Measurements from ENCODE around the gene PKNOX1.

PKNOX1 gene

GRCh38 chr21:43015906-43016540 is 41.7 kb downstream of the PKNOX1 start (continued):
- no peak for TF ChIP-seq CSRNP3 (CRISPR knock-in tag; IDR thresholded peaks at IDR 0.05)
- TF ChIP-seq RARB (CRISPR knock-in tag; IDR thresholded peaks at IDR 0.05) = no peak
- no peak for TF ChIP-seq ZNF565 (CRISPR knock-in tag; conservative IDR thresholded peaks at IDR 0.05; ENCODE audit: low read depth)
- no peak for TF ChIP-seq BACH2 (CRISPR knock-in tag; IDR thresholded peaks at IDR 0.05; ENCODE audit: borderline replicate concordance)
- no peak for TF ChIP-seq GLIS3 (CRISPR knock-in tag; IDR thresholded peaks at IDR 0.05)
- no peak for TF ChIP-seq ZFP3 (CRISPR knock-in tag; IDR thresholded peaks at IDR 0.05)
- no peak for TF ChIP-seq ESRRG (CRISPR knock-in tag; IDR thresholded peaks at IDR 0.05)
- TF ChIP-seq ZNF8 (CRISPR knock-in tag; IDR thresholded peaks at IDR 0.05) = no peak
- no peak for TF ChIP-seq OSR1 (CRISPR knock-in tag; IDR thresholded peaks at IDR 0.05)
- no peak for TF ChIP-seq CREB5 (CRISPR knock-in tag; IDR thresholded peaks at IDR 0.05; ENCODE audit: low read depth)
- no peak for TF ChIP-seq TOX (CRISPR knock-in tag; IDR thresholded peaks at IDR 0.05; ENCODE audit: borderline replicate concordance)
- TF ChIP-seq ARNTL (CRISPR knock-in tag; IDR thresholded peaks at IDR 0.05; ENCODE audit: borderline replicate concordance, low read depth) = no peak
- TF ChIP-seq ISL1 (CRISPR knock-in tag; IDR thresholded peaks at IDR 0.05) = no peak

GRCh38 chr21:43016728-43017127 is 42.4 kb downstream of the PKNOX1 start:
- TF ChIP-seq SNAI2 (CRISPR knock-in tag; IDR thresholded peaks at IDR 0.05) (no peak), CREB5 (CRISPR knock-in tag; IDR thresholded peaks at IDR 0.05; ENCODE audit: low read depth) (no peak), ARNTL (CRISPR knock-in tag; IDR thresholded peaks at IDR 0.05; ENCODE audit: borderline replicate concordance, low read depth) (no peak), PPARA (CRISPR knock-in tag; IDR thresholded peaks at IDR 0.05; ENCODE audit: borderline replicate concordance) (no peak), TOX (CRISPR knock-in tag; IDR thresholded peaks at IDR 0.05; ENCODE audit: borderline replicate concordance) (no peak), ESRRG (CRISPR knock-in tag; IDR thresholded peaks at IDR 0.05) (no peak), GLIS3 (CRISPR knock-in tag; IDR thresholded peaks at IDR 0.05) (no peak), ZFP30 (CRISPR knock-in tag; IDR thresholded peaks at IDR 0.05) (no peak), TSHZ2 (CRISPR knock-in tag; IDR thresholded peaks at IDR 0.05) (no peak), CSRNP3 (CRISPR knock-in tag; IDR thresholded peaks at IDR 0.05) (no peak), POU6F1 (CRISPR knock-in tag; IDR thresholded peaks at IDR 0.05; ENCODE audit: borderline replicate concordance, low read depth) (no peak), RARB (CRISPR knock-in tag; IDR thresholded peaks at IDR 0.05) (no peak), ZFP3 (CRISPR knock-in tag; IDR thresholded peaks at IDR 0.05) (no peak), TCF4 (CRISPR knock-in tag; IDR thresholded peaks at IDR 0.05; ENCODE audit: borderline replicate concordance) (no peak)
- ATAC-seq = no peak
